Astrocyte of the cerebellum (primary cell): ENCODE measurements around the gene SLC16A9.
"Not testable (repeated sequence)": the region's sequence is repeated elsewhere in the genome, so short reads cannot be mapped to it uniquely, and the experiment has no call there.

Experiments
- DNase-seq: peaks from one replicate; pipeline ENCODE4 v3.0.0-alpha.2; 2011; ENCODE audit warnings: low read depth
- H3K4me3 ChIP-seq: 2 replicates; pipeline ENCODE4 v1.5.1; 2011; ENCODE audit warnings: mild to moderate bottlenecking, low read depth, low read length, moderate library complexity
- CTCF ChIP-seq: IDR thresholded peaks from 2 replicates; pipeline ENCODE4 v1.5.1; 2012; ENCODE audit warnings: low read length, low read depth, moderate library complexity, mild to moderate bottlenecking; ENCODE audit errors: missing control alignments
- in situ Hi-C: cut with HindIII; loops from 2 replicates; pipeline ENCODE4 v1.10.0; 2017; ENCODE audit warnings: low sequenced_read_pairs

The SLC16A9 gene

GRCh38 chr10:59644841-59645240, 64.8 kb downstream of the SLC16A9 start:
- in situ Hi-C loops: loop anchor here (5.0 kb wide), 1 partner anchor 37 kb away; no protein-coding TSS in a partner anchor

GRCh38 chr10:59641688-59642087, 68.0 kb downstream of the SLC16A9 start:
- in situ Hi-C loops, H3K4me3 ChIP-seq, DNase-seq: not testable (repeated sequence)

More at GRCh38 chr10:59644841-59645240, 64.8 kb downstream of the SLC16A9 start:
- TF ChIP-seq CTCF: no peak
- no peak for DNase-seq
- H3K4me3 ChIP-seq: no peak overlapping the region

GRCh38 chr10:59635502-59636290, 74.0 kb downstream of the SLC16A9 start:
- H3K4me3 ChIP-seq: no peak overlapping the region
- no peak for TF ChIP-seq CTCF
- peak; percentile 13 for DNase-seq
- in situ Hi-C loops: no loop called here

- no peak for TF ChIP-seq CTCF
These were observed 75.5 kb downstream of the SLC16A9 start for GRCh38 chr10:59634102-59634501.

GRCh38 chr10:59633063-59633462, 76.6 kb downstream of the SLC16A9 start:
- no peak for TF ChIP-seq CTCF
- in situ Hi-C loops: no loop called here
- no peak overlapping the region for H3K4me3 ChIP-seq
- no peak for DNase-seq

More at GRCh38 chr10:59634102-59634501, 75.5 kb downstream of the SLC16A9 start:
- no peak for DNase-seq
- in situ Hi-C loops: no loop called here
- no peak overlapping the region for H3K4me3 ChIP-seq

GRCh38 chr10:59631882-59632807, 77.5 kb downstream of the SLC16A9 start:
- H3K4me3 ChIP-seq: no peak overlapping the region
- in situ Hi-C loops: no loop called here
- no peak for DNase-seq
- TF ChIP-seq CTCF: no peak
